ENCODE measurements around the gene TM4SF4. TPM values are rescaled to one million over a fixed set of nuclear protein-coding genes. Genes with fewer than 3 reads are reported as not detected.

The TM4SF4 gene
- total RNA-seq, 4 donors from 2014 or later, result 1.3 to 3.2 (median 2.2) TPM; not detected in 1

GRCh38 chr3:149472030-149472797, 2.3 kb upstream of the TM4SF4 start:
- ATAC-seq, result no peak

GRCh38 chr3:149473357-149474249, 894 bp upstream of the TM4SF4 start:
- no peaks in the 10 kb centered on the region for H3K36me3 ChIP-seq
- whole genome bisulfite sequencing, 2 donors (ENCODE audit: low coverage in 1 of 2), result 45 to 46% methylated on average over 5 to 7 of the region's 7 CpGs
- peak; percentile 61 for ATAC-seq
- TF ChIP-seq EP300 (IDR thresholded peaks at IDR 0.05) (no peak), POLR2A (IDR thresholded peaks at IDR 0.05) (no peak), POLR2AphosphoS5 (IDR thresholded peaks at IDR 0.05) (peak; percentile 64)
- H3K27ac ChIP-seq, result no peak overlapping the region
- H3K9me3 ChIP-seq, result no peaks in the 10 kb centered on the region
- H3K4me3 ChIP-seq, result no peak overlapping the region
- H3K27me3 ChIP-seq, result no peaks in the 10 kb centered on the region
- peaks cover 6 to 11% (median 9%) of the 10 kb centered on the region in 3 donors for H3K4me1 ChIP-seq

More at GRCh38 chr3:149472030-149472797, 2.3 kb upstream of the TM4SF4 start:
- TF ChIP-seq POLR2AphosphoS5 (IDR thresholded peaks at IDR 0.05) (no peak), POLR2A (IDR thresholded peaks at IDR 0.05) (no peak), EP300 (IDR thresholded peaks at IDR 0.05) (no peak)
- Histone ChIP-seq H3K9me3 (no peaks in the 10 kb centered on the region), H3K27ac (no peak overlapping the region), H3K4me1 (peaks cover 6 to 11% (median 9%) of the 10 kb centered on the region in 3 donors), H3K27me3 (no peaks in the 10 kb centered on the region), H3K4me3 (no peak overlapping the region), H3K36me3 (no peaks in the 10 kb centered on the region)
- 29 to 44% methylated on average over 1 to 2 of the region's 2 CpGs for WGBS, 2 donors (ENCODE audit: low coverage in 1 of 2)

- ATAC-seq, result no peak
- TF ChIP-seq POLR2AphosphoS5 (IDR thresholded peaks at IDR 0.05) (no peak), EP300 (IDR thresholded peaks at IDR 0.05) (no peak), CTCF (IDR thresholded peaks at IDR 0.05) (no peak), POLR2A (IDR thresholded peaks at IDR 0.05) (no peak)
- no peak overlapping the region for H3K27ac ChIP-seq
- H3K36me3 ChIP-seq, result no peaks in the 10 kb centered on the region
- no peak overlapping the region for H3K4me3 ChIP-seq
- H3K27me3 ChIP-seq, result no peaks in the 10 kb centered on the region
- H3K4me1 ChIP-seq, result peaks cover 6 to 23% (median 9%) of the 10 kb centered on the region in 3 donors
- H3K9me3 ChIP-seq, result no peaks in the 10 kb centered on the region
- 94 to 95% methylated on average over 4 to 5 of the region's 7 CpGs for WGBS, 2 donors (ENCODE audit: low coverage in 1 of 2)
Measured at GRCh38 chr3:149475451-149476060, 1.1 kb downstream of the TM4SF4 start.

- H3K36me3 ChIP-seq, result no peaks in the 10 kb centered on the region
- H3K27ac ChIP-seq, result no peak overlapping the region
- H3K4me1 ChIP-seq, result peaks cover 6 to 25% (median 9%) of the 10 kb centered on the region in 3 donors
- H3K9me3 ChIP-seq, result no peaks in the 10 kb centered on the region
- WGBS, 2 donors (ENCODE audit: low coverage in 1 of 2), result 67 to 80% methylated on average over 1 to 4 of the region's 4 CpGs
- H3K4me3 ChIP-seq, result no peak overlapping the region
- ATAC-seq, result no peak
- TF ChIP-seq POLR2AphosphoS5 (IDR thresholded peaks at IDR 0.05) (no peak), CTCF (IDR thresholded peaks at IDR 0.05) (no peak), POLR2A (IDR thresholded peaks at IDR 0.05) (no peak), EP300 (IDR thresholded peaks at IDR 0.05) (no peak)
- H3K27me3 ChIP-seq, result no peaks in the 10 kb centered on the region
Measured at GRCh38 chr3:149476225-149476624, 1.7 kb downstream of the TM4SF4 start.

- Histone ChIP-seq H3K27me3 (no peaks in the 10 kb centered on the region), H3K4me3 (no peak overlapping the region), H3K27ac (peak overlapping the region in 3 of 4 donors; percentile 48 to 53 (median 52)), H3K36me3 (no peaks in the 10 kb centered on the region), H3K4me1 (peaks cover 0 to 14% (median 0%) of the 10 kb centered on the region in 3 donors), H3K9me3 (no peaks in the 10 kb centered on the region)
- no peak for TF ChIP-seq POLR2A (IDR thresholded peaks at IDR 0.05)
- no peak for TF ChIP-seq CTCF (IDR thresholded peaks at IDR 0.05)
- 30 to 54% methylated on average over 6 to 13 of the region's 14 CpGs for WGBS, 2 donors (ENCODE audit: low coverage in 1 of 2)
- ATAC-seq, result no peak
Measured at GRCh38 chr3:149479621-149480325, 5.3 kb downstream of the TM4SF4 start.
